HG03097 (cell line): ENCODE data around the gene HOXA5.

Experiments
- ATAC-seq: cut with Tn5 transposase; IDR thresholded peaks from one replicate; pipeline ENCODE4 v1.9.1; 2021; ENCODE audit not compliant: unreplicated experiment, low FRiP score

The HOXA5 gene

GRCh38 chr7:27124096-27124901 lies 19.2 kb downstream of the HOXA5 start:
- ATAC-seq, result no peak

GRCh38 chr7:27123477-27124053 lies 19.9 kb downstream of the HOXA5 start:
- no peak for ATAC-seq

- no peak for ATAC-seq
Observed at GRCh38 chr7:27123007-27123476, 20.4 kb downstream of the HOXA5 start.

GRCh38 chr7:27122077-27122910 lies 21.2 kb downstream of the HOXA5 start:
- no peak for ATAC-seq

GRCh38 chr7:27121684-27122076 lies 21.8 kb downstream of the HOXA5 start:
- no peak for ATAC-seq

GRCh38 chr7:27119412-27119911 lies 24.0 kb downstream of the HOXA5 start:
- no peak for ATAC-seq

- no peak for ATAC-seq
Observed at GRCh38 chr7:27118580-27118979, 24.9 kb downstream of the HOXA5 start.

- ATAC-seq, result no peak
Observed at GRCh38 chr7:27117887-27118491, 25.5 kb downstream of the HOXA5 start.

GRCh38 chr7:27116962-27117886 lies 26.3 kb downstream of the HOXA5 start:
- ATAC-seq, result no peak

GRCh38 chr7:27116031-27116961 lies 27.2 kb downstream of the HOXA5 start:
- no peak for ATAC-seq

- ATAC-seq, result no peak
Observed at GRCh38 chr7:27115221-27116026, 28.1 kb downstream of the HOXA5 start.

GRCh38 chr7:27114881-27115220 lies 28.6 kb downstream of the HOXA5 start:
- ATAC-seq, result no peak

- no peak for ATAC-seq
Observed at GRCh38 chr7:27113991-27114769, 29.3 kb downstream of the HOXA5 start.

GRCh38 chr7:27112955-27113949 lies 30.2 kb downstream of the HOXA5 start:
- ATAC-seq, result no peak

- no peak for ATAC-seq
Observed at GRCh38 chr7:27112361-27112760, 31.1 kb downstream of the HOXA5 start.

GRCh38 chr7:27111751-27112277 lies 31.7 kb downstream of the HOXA5 start:
- ATAC-seq, result no peak
